H1 (cell line): ENCODE measurements around the gene CCDC106. TPM values are rescaled to one million over a fixed set of nuclear protein-coding genes. Genes with fewer than 3 reads are reported as not detected.

Source experiments
- CEBPB ChIP-seq: IDR thresholded peaks from 2 replicates; pipeline ENCODE4 v1.6.1; 2012; ENCODE audit warnings: low read depth, low read length
- CHD7 ChIP-seq: fragments of 300-600 bp; sonication (generic); IDR thresholded peaks from 2 replicates; pipeline ENCODE4 v1.7.1; 2012; ENCODE audit warnings: low read length, moderate library complexity, mild to moderate bottlenecking, inconsistent platforms; ENCODE audit not compliant: insufficient replicate concordance
- E2F6 ChIP-seq: IDR thresholded peaks from 2 replicates; pipeline ENCODE4 v1.6.1; 2012; ENCODE audit warnings: inconsistent platforms
- FOSL1 ChIP-seq: IDR thresholded peaks from 2 replicates; pipeline ENCODE4 v1.6.1; 2011; ENCODE audit warnings: mild to moderate bottlenecking, low read depth, low read length, moderate library complexity; ENCODE audit not compliant: insufficient read depth
- GABPA ChIP-seq: IDR thresholded peaks from 2 replicates; pipeline ENCODE4 v1.6.1; 2011; ENCODE audit warnings: mild to moderate bottlenecking, low read length, moderate library complexity, borderline replicate concordance; ENCODE audit not compliant: insufficient read depth
- JUND ChIP-seq: IDR thresholded peaks from 2 replicates; pipeline ENCODE4 v1.6.1; 2011; ENCODE audit warnings: mild to moderate bottlenecking, improper control_type of control experiment, low read length
- RNF2 ChIP-seq: fragments of 200-900, 300-1000 bp; sonication (generic); IDR thresholded peaks from 2 replicates; pipeline ENCODE4 v1.7.1; 2016; ENCODE audit warnings: borderline replicate concordance, low read depth, mild to moderate bottlenecking, antibody characterized with exemption, low read length; ENCODE audit not compliant: poor library complexity, severe bottlenecking; ENCODE audit errors: missing control alignments
- SIN3A ChIP-seq, 2 experiments: IDR thresholded peaks in 1 of 2; conservative IDR thresholded peaks in 1 of 2; 2 replicates each; pipeline ENCODE4 v1.6.1; 2011 to 2012; ENCODE audit warnings: low read length in 2 of 2, improper control_type of control experiment in 1 of 2, low read depth in 1 of 2, mild to moderate bottlenecking in 1 of 2
- SP2 ChIP-seq: IDR thresholded peaks from 2 replicates; pipeline ENCODE4 v1.6.1; 2012; ENCODE audit warnings: mild to moderate bottlenecking, low read length, inconsistent platforms
- SP4 ChIP-seq: IDR thresholded peaks from 2 replicates; pipeline ENCODE4 v1.6.1; 2012; ENCODE audit warnings: low read length, inconsistent platforms
- TEAD4 ChIP-seq: IDR thresholded peaks from 2 replicates; pipeline ENCODE4 v1.6.1; 2012; ENCODE audit warnings: low read depth, low read length, inconsistent platforms, mixed read lengths
- polyA plus RNA-seq, 7 experiments: library from polyadenylated mRNA; depleted of rRNA in 3 of 7; stranded (reverse) in 5 of 7; unstranded in 2 of 7; fragments of >200 nt in 5 of 7; fragments of 200-250 nt in 2 of 7; gene quantifications; 1 replicate in 5 of 7; 2 replicates in 1 of 7; 4 replicates in 1 of 7; pipeline versions ENCODE4 v1.2.1 to v1.2.3, GENCODE V29; 2011 to 2013; ENCODE audit warnings: missing spikeins in 2 of 7, mixed read lengths in 2 of 7
- total RNA-seq: library from RNA; stranded (reverse); fragmentation: NEBNext Ultra II Directional; extraction: Animal tissue kit (Norgen Biotek cat#: 25700); gene quantifications from 2 replicates; pipeline ENCODE4 v1.2.1, GENCODE V29; 2021

The CCDC106 gene
- total and polyA plus RNA-seq, 2 of the 8 experiments (the other 6 are each of a cell fraction or from before 2014, with no cell fraction given) = 12.0 to 20.1 TPM

DNA sequence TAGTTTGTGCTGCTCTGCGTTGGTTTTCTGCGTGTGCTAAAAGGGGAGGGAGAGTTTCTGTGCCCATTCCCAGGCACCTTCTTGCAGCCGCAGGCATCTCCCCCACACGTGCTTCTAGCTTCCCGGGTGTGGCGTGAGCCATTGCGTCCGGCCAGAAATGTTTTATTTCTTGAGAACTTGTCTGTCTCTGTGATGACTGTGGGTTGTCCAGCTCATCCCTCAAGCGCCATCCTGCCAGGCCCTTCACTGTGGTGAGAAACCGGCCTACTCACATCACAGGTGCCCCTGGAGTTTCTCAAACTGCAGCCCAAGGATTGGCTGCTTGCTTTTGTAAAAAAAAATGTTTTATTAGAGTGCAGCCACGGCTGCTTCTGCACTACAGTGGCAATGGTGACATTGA, 51.2 kb downstream of the CCDC106 start (continued):
- TF ChIP-seq CHD7 (no peak), E2F6 (no peak), TEAD4 (no peak), SIN3A (conservative IDR thresholded peaks at IDR 0.05 in 1 of 2, IDR thresholded peaks at IDR 0.05 in 1 of 2; ENCODE audit: low read depth in 1 of 2, low read length in 2 of 2) (no peak), RNF2 (no peak), SP4 (no peak), FOSL1 (no peak), GABPA (no peak), SP2 (no peak), CEBPB (no peak), JUND (no peak)
